ENCODE data around the gene JAK3. TPM values are rescaled to one million over a fixed set of nuclear protein-coding genes. Genes with fewer than 3 reads are reported as not detected.

JAK3 gene
- polyA plus RNA-seq (2013, experiment 1 of 2): 3.2 TPM
- polyA plus RNA-seq (2013, experiment 2 of 2): 3.3 TPM

DNA sequence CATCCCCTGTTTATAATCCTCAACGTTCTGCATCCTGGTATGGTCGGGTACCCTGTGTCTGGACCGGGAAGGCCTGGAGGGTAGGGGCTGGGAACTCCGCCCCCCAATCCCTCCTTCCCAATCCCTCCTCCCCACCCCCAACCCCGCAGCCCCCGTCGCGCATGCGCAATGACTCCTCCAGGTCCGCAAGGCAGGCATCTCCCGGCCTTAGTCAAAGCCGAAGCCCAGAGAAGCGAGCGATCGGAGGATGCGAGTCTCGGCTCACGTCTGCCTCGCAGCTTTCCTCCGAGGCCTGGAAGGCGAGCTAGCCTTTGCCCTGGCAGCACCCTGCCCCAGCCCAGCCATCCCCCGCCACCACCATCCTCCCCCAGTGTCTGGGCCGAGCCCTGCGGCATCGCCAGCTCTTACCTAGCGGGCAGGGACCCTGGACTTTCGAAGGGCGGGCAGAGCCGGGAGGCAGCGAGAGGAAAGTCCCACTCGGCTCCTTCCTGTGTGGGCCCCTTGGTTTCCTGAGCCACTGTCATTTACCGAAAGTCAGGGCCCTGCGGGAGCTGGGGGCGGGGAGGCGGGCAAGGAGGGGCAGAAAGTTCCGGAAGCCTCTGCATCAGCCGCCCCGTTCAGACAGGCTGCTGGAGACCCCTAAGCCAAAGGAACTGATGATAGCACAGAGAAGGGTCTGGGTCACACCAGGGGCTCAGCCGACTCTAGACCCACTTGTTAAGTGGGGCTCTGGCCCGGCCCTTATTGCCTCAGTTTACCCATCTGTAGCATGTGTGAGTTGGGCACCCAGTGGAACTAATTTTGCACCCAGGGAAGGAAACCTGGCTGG, at the start of gene JAK3:
Gene JAK3, minus strand, starts transcription at position 445 of the 829 bp plus-strand sequence. CDS start 3,565 bp downstream, outside the sequence.
- Histone ChIP-seq H3K14ac (ENCODE audit: low read length) (no peak within 1 kb of the TSS), H3K4me3 (ENCODE audit: low read length in 2 of 2) (peak within 1 kb of the TSS; percentile 16 to 64), H2AK5ac (ENCODE audit: low read depth, low read length) (peak within 1 kb of the TSS; percentile 95), H2BK5ac (ENCODE audit: low read length) (peak within 1 kb of the TSS; percentile 36), H3K4ac (ENCODE audit: low read length) (peak within 1 kb of the TSS; percentile 30), H4K8ac (ENCODE audit: low read depth, low read length) (peak within 1 kb of the TSS; percentile 29), H3K9me3 (replicated peaks in 1 of 2; ENCODE audit: control insufficient read depth in 2 of 2, insufficient read depth in 1 of 2, low read depth in 1 of 2, low read length in 2 of 2) (no peaks in the 10 kb centered on the region), H3K79me1 (ENCODE audit: low read depth, low read length) (no peaks in the 10 kb centered on the region), H4K91ac (ENCODE audit: low read depth, low read length, poor library complexity) (peak within 1 kb of the TSS; percentile 30), H2AFZ (ENCODE audit: low read length) (peak within 1 kb of the TSS; percentile 96), H3K23ac (ENCODE audit: low read depth, low read length, poor library complexity) (no peak within 1 kb of the TSS), H2BK15ac (ENCODE audit: low read length) (peak within 1 kb of the TSS; percentile 74), H3K4me1 (ENCODE audit: control insufficient read depth in 2 of 2, insufficient read depth in 1 of 2, low read depth in 1 of 2, low read length in 2 of 2) (peaks cover 3 to 4% of the 10 kb centered on the region in 2 donors), H2BK12ac (ENCODE audit: low read length) (no peak within 1 kb of the TSS), H3K4me2 (ENCODE audit: insufficient read depth, low read length, poor library complexity, severe bottlenecking) (peak within 1 kb of the TSS; percentile 73), H3K18ac (ENCODE audit: low read length) (peak within 1 kb of the TSS; percentile 95), H3K36me3 (replicated peaks in 1 of 2; ENCODE audit: control insufficient read depth in 2 of 2, insufficient read depth in 2 of 2, low read length in 2 of 2) (no peaks in the 10 kb centered on the region), H2BK120ac (ENCODE audit: low read depth, low read length) (peak within 1 kb of the TSS; percentile 29), H3K9ac (ENCODE audit: low read depth, low read length, poor library complexity) (peak within 1 kb of the TSS; percentile 57), H3K27ac (replicated peaks; ENCODE audit: low read length) (no peak within 1 kb of the TSS), H3K27me3 (ENCODE audit: control insufficient read depth in 3 of 3, insufficient read depth in 3 of 3, low read depth in 1 of 3, low read length in 3 of 3) (peaks cover 0 to 13% (median 2%) of the 10 kb centered on the region in 3 experiments)
- DNase-seq (ENCODE audit: low spot score): peak; percentile 79
- whole genome bisulfite sequencing, 2 donors (ENCODE audit: extremely low coverage in 2 of 2, insufficient read length in 2 of 2, insufficient replicate concordance in 1 of 2): no CpG with 5 or more reads among the region's 40 CpGs

DNA sequence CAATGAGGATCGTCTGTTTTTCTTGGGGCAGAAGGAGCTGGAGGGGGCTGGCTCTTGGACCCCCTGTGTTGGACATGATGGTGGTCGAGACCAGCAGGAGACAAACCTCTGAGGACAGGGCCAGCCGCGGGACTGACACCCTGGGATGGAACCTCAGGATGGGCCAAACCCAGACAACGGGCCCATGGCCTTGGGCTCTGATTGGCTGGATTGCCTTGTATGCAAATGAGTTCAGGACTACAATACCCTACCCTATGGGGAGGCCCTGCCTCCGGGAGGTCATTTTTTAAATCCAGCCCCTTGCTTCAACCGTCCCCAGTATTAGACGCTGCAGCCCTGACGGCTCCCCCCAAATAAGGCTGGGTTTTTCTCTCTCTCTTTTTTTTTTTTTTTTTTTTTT, 46.0 kb upstream of the JAK3 start:
- Histone ChIP-seq H2AFZ (ENCODE audit: low read length) (no peak overlapping the region), H3K9ac (ENCODE audit: low read depth, low read length, poor library complexity) (no peak overlapping the region), H2BK15ac (ENCODE audit: low read length) (no peak overlapping the region), H3K27me3 (ENCODE audit: control insufficient read depth in 3 of 3, insufficient read depth in 3 of 3, low read depth in 1 of 3, low read length in 3 of 3) (no peaks in the 10 kb centered on the region), H3K9me3 (replicated peaks in 1 of 2; ENCODE audit: control insufficient read depth in 2 of 2, insufficient read depth in 1 of 2, low read depth in 1 of 2, low read length in 2 of 2) (no peaks in the 10 kb centered on the region), H3K4ac (ENCODE audit: low read length) (no peak overlapping the region), H2BK120ac (ENCODE audit: low read depth, low read length) (no peak overlapping the region), H4K91ac (ENCODE audit: low read depth, low read length, poor library complexity) (no peak overlapping the region), H3K23ac (ENCODE audit: low read depth, low read length, poor library complexity) (no peak overlapping the region), H3K36me3 (replicated peaks in 1 of 2; ENCODE audit: control insufficient read depth in 2 of 2, insufficient read depth in 2 of 2, low read length in 2 of 2) (no peaks in the 10 kb centered on the region), H3K18ac (ENCODE audit: low read length) (no peak overlapping the region), H3K79me1 (ENCODE audit: low read depth, low read length) (peaks cover 2% of the 10 kb centered on the region), H3K4me2 (ENCODE audit: insufficient read depth, low read length, poor library complexity, severe bottlenecking) (no peak overlapping the region), H3K14ac (ENCODE audit: low read length) (no peak overlapping the region), H2BK12ac (ENCODE audit: low read length) (no peak overlapping the region), H3K4me1 (ENCODE audit: control insufficient read depth in 2 of 2, insufficient read depth in 1 of 2, low read depth in 1 of 2, low read length in 2 of 2) (peaks cover 0 to 2% of the 10 kb centered on the region in 2 donors), H2AK5ac (ENCODE audit: low read depth, low read length) (no peak overlapping the region), H4K8ac (ENCODE audit: low read depth, low read length) (no peak overlapping the region), H3K27ac (replicated peaks; ENCODE audit: low read length) (no peak overlapping the region), H3K4me3 (ENCODE audit: low read length in 2 of 2) (no peak overlapping the region), H2BK5ac (ENCODE audit: low read length) (no peak overlapping the region)
- no CpG with 5 or more reads among the region's 9 CpGs for WGBS, 2 donors (ENCODE audit: extremely low coverage in 2 of 2, insufficient read length in 2 of 2, insufficient replicate concordance in 1 of 2)
- no peak for DNase-seq (ENCODE audit: low spot score)

DNA sequence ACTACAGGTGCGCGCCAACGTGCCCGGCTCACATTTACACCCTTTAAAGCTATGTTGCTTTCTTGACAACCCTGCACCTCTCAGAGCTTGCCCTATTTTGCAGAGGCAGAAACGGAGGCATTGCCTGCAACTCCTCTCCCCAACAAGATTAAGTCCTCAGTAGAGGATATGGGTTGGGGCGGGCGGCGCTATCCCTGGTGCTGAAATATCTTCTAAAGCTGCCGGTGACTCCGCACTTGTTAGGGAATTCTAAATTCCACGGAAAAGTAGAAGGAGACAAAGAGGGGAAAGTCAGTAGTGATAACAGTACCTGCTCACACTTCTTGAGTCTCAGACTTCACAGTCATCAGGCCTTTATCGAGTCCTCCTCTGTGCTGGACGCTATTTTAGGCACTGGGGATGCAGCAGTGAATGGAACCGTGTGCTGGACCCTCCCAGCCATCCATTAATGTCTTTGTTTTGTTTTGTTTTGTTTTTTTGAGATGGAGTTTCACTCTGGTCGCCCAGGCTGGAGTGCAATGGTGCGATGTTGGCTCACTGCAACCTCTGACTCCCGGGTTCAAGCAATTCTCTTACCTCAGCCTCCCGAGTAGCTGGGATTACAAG, 41.9 kb upstream of the JAK3 start:
- WGBS, 2 donors (ENCODE audit: extremely low coverage in 2 of 2, insufficient read length in 2 of 2, insufficient replicate concordance in 1 of 2): no CpG with 5 or more reads among the region's 18 CpGs
- H3K79me1 ChIP-seq (ENCODE audit: low read depth, low read length): peaks cover 2% of the 10 kb centered on the region
- no peak overlapping the region for H3K4me2 ChIP-seq (ENCODE audit: insufficient read depth, low read length, poor library complexity, severe bottlenecking)

DNA sequence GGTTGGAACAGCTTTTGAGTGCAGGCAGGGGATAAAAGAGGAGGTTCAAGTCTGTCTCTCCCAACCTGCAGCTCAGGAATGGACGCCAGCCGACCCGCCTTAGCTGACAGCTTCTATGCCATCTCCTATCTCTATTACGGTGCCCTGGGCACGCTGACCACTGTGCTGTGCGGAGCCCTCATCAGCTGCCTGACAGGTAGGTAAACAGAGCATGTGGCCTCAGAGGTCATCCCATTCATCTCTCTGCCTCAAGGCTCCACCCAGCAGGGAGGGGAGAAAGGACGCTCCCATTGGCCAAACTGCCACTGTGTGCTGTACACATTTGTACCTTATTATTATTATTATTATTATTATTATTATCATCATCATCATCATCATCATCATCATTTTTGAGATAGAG, 40.5 kb upstream of the JAK3 start:
- Histone ChIP-seq H2BK15ac (ENCODE audit: low read length) (no peak overlapping the region), H3K27me3 (ENCODE audit: control insufficient read depth in 3 of 3, insufficient read depth in 3 of 3, low read depth in 1 of 3, low read length in 3 of 3) (no peaks in the 10 kb centered on the region), H3K4me2 (ENCODE audit: insufficient read depth, low read length, poor library complexity, severe bottlenecking) (no peak overlapping the region), H3K4ac (ENCODE audit: low read length) (no peak overlapping the region), H4K8ac (ENCODE audit: low read depth, low read length) (no peak overlapping the region), H2BK12ac (ENCODE audit: low read length) (no peak overlapping the region), H3K36me3 (replicated peaks in 1 of 2; ENCODE audit: control insufficient read depth in 2 of 2, insufficient read depth in 2 of 2, low read length in 2 of 2) (no peaks in the 10 kb centered on the region), H3K14ac (ENCODE audit: low read length) (no peak overlapping the region), H3K27ac (replicated peaks; ENCODE audit: low read length) (no peak overlapping the region), H3K9me3 (replicated peaks in 1 of 2; ENCODE audit: control insufficient read depth in 2 of 2, insufficient read depth in 1 of 2, low read depth in 1 of 2, low read length in 2 of 2) (no peaks in the 10 kb centered on the region), H3K4me1 (ENCODE audit: control insufficient read depth in 2 of 2, insufficient read depth in 1 of 2, low read depth in 1 of 2, low read length in 2 of 2) (peaks cover 0 to 2% of the 10 kb centered on the region in 2 donors), H2BK5ac (ENCODE audit: low read length) (no peak overlapping the region), H2AK5ac (ENCODE audit: low read depth, low read length) (no peak overlapping the region), H3K23ac (ENCODE audit: low read depth, low read length, poor library complexity) (peak overlapping the region; percentile 52), H3K18ac (ENCODE audit: low read length) (no peak overlapping the region), H2BK120ac (ENCODE audit: low read depth, low read length) (no peak overlapping the region), H3K4me3 (ENCODE audit: low read length in 2 of 2) (peak overlapping the region in 1 of 2 donors; percentile 64), H3K79me1 (ENCODE audit: low read depth, low read length) (peaks cover 2% of the 10 kb centered on the region), H4K91ac (ENCODE audit: low read depth, low read length, poor library complexity) (no peak overlapping the region), H2AFZ (ENCODE audit: low read length) (no peak overlapping the region), H3K9ac (ENCODE audit: low read depth, low read length, poor library complexity) (no peak overlapping the region)
- no peak for DNase-seq (ENCODE audit: low spot score)
- no CpG with 5 or more reads among the region's 7 CpGs for WGBS, 2 donors (ENCODE audit: extremely low coverage in 2 of 2, insufficient read length in 2 of 2, insufficient replicate concordance in 1 of 2)

More for the DNA sequence above, 41.9 kb upstream of the JAK3 start:
- H3K27me3 ChIP-seq (ENCODE audit: control insufficient read depth in 3 of 3, insufficient read depth in 3 of 3, low read depth in 1 of 3, low read length in 3 of 3): no peaks in the 10 kb centered on the region
- H2BK5ac ChIP-seq (ENCODE audit: low read length): no peak overlapping the region
- H3K36me3 ChIP-seq (replicated peaks in 1 of 2; ENCODE audit: control insufficient read depth in 2 of 2, insufficient read depth in 2 of 2, low read length in 2 of 2): no peaks in the 10 kb centered on the region
- no peak overlapping the region for H3K4ac ChIP-seq (ENCODE audit: low read length)
- H2AK5ac ChIP-seq (ENCODE audit: low read depth, low read length): no peak overlapping the region
- DNase-seq (ENCODE audit: low spot score): peak; percentile 67
- no peak overlapping the region for H2AFZ ChIP-seq (ENCODE audit: low read length)
- no peak overlapping the region for H4K8ac ChIP-seq (ENCODE audit: low read depth, low read length)
- no peak overlapping the region for H3K18ac ChIP-seq (ENCODE audit: low read length)
- no peak overlapping the region for H2BK15ac ChIP-seq (ENCODE audit: low read length)
- H2BK12ac ChIP-seq (ENCODE audit: low read length): no peak overlapping the region
- no peak overlapping the region for H3K27ac ChIP-seq (replicated peaks; ENCODE audit: low read length)
- H3K4me3 ChIP-seq (ENCODE audit: low read length in 2 of 2): no peak overlapping the region
- H2BK120ac ChIP-seq (ENCODE audit: low read depth, low read length): no peak overlapping the region
- H3K9ac ChIP-seq (ENCODE audit: low read depth, low read length, poor library complexity): no peak overlapping the region
- no peak overlapping the region for H3K23ac ChIP-seq (ENCODE audit: low read depth, low read length, poor library complexity)
- H3K4me1 ChIP-seq (ENCODE audit: control insufficient read depth in 2 of 2, insufficient read depth in 1 of 2, low read depth in 1 of 2, low read length in 2 of 2): peaks cover 0 to 2% of the 10 kb centered on the region in 2 donors
- no peak overlapping the region for H4K91ac ChIP-seq (ENCODE audit: low read depth, low read length, poor library complexity)
- no peaks in the 10 kb centered on the region for H3K9me3 ChIP-seq (replicated peaks in 1 of 2; ENCODE audit: control insufficient read depth in 2 of 2, insufficient read depth in 1 of 2, low read depth in 1 of 2, low read length in 2 of 2)
- no peak overlapping the region for H3K14ac ChIP-seq (ENCODE audit: low read length)
